GM18519 (cell line): Measurements from ENCODE around the gene DNAJC6.

Experiments
- ATAC-seq: cut with Tn5 transposase; IDR thresholded peaks from one replicate; pipeline ENCODE4 v1.9.1; 2021; ENCODE audit warnings: mild to moderate bottlenecking, moderate library complexity; ENCODE audit not compliant: unreplicated experiment, low FRiP score

The DNAJC6 gene

DNA sequence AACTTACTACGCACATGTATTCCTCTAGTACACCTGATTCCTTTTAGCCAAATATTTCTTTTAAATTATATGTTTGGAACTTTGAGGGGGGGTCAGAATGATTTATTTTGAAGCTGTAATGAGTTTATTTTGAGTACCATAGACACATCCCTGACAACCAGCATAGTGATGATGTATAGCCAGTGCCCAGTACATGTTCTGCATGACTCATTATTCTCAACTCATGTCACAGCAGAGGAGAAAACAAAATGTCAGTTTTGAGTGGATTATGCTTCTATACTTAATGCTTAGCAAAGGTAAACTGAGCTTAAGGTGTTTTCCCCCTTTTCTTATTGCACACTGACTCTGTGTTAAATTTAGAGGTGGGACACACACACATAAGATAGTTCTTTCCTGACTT, 88.7 kb downstream of the DNAJC6 start:
- ATAC-seq = no peak

DNA sequence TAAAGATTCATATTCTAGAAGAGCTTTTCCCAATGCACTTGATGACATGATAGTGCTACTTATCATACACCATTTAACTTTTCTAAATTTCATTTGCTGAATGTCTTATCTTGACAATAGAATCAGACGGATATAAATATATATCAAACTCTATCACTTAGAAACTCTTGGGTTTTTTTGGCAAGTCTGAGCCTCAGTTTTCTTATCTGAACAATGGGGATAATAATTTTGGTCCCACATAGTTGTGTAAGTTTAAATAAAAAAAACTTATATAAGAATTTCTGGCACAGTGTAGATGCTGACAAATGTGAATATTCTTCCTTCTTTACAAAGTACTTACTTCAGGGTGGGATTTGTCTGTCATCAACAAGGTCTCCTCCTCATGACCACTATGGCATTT, 89.7 kb downstream of the DNAJC6 start:
- ATAC-seq = no peak

DNA sequence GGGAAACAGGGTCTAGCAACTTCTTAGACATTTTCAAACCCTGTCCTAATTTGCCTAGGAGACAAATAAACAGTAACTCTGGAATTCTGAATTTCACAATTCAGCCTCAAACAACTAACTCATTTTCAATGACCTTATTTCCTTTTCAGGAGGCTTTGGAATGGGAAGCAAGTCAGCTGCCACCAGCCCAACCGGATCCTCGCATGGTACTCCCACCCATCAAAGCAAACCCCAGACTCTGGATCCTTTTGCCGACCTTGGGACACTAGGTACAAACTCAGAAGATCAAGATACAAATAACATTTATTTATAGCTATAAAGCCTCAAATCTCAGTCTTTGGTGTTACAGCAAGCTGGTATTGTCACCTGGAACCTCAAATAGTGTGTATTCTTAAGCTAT, 92.3 kb downstream of the DNAJC6 start:
- ATAC-seq = no peak

DNA sequence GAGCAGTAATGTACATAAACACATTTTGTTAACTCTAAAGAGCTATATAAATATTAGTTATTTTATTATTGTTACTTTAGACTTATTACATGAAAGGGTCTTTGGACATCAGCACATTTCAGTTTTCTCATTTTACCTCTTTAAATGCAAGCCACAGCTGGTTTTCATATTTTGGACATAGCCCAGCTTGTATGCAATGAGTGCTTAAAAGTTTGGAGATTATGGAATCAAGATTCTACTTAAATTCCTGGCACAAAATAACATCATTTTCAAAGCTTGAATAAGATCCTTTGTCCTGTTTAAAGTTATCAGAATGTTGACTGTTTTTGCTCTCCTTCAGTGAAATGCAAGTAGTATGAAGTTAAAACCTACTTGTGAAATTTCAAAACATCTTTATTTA, 95.6 kb downstream of the DNAJC6 start:
- ATAC-seq = no peak

DNA sequence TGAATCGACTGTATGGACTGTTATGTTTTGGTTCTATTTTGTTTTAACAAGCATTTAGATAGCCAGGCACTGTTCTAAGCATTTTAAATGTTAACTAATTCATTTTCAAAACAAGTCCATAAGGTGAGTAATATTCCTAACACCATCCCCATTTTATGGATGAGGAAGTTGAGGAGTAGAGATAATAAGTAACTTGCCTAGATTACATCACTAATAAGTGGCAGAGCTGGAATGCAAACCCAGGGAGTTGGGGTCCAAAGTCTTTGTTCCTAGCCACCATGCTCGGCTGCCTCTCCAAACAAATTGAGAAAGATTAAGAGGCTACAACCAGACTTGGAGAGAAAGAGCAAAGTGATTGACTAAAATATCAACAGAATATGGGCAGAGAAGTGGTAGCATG, 98.5 kb downstream of the DNAJC6 start:
- no peak for ATAC-seq

DNA sequence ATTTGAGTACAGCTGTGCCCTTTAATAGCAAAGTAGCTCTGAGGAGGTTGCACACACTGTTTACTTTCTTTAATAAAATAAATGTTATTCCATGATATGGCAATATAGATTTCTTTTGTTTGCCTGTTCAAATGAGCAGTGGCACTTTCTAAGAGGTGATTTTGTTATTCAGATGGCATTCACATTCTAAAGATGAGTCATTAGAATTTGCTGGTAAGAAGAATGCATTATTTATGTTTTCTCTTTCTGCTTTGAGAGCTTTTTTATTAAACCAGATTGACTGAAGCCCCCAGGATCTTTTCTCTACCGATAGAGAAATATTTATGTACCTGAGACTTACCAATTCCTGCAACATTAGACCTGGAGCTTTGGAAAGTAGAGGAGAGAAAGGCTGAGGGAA, 100.0 kb downstream of the DNAJC6 start:
- no peak for ATAC-seq

DNA sequence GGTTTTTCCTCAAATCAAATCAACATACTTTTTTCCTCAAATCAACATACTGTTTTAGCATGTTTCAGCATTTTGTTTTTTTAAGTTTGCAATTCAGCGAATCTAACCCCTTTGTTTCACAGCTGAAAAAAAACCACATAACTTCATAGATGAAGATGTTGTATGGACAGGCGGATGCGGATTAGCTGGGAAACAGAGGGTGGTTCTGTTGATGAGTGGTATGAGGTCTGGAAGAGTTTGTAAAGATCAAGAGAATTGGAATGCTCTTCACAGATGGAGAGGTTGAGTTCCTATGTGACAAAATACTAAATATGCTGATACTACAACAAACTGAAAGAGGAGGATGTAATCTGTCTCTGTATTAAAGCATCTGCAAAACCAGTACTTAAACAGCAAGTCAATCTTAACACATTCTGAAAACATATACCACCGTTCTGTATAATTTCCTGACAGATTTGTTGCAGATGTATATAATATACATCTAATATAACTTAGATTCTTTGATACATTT, 100.5 kb downstream of the DNAJC6 start:
- no peak for ATAC-seq

DNA sequence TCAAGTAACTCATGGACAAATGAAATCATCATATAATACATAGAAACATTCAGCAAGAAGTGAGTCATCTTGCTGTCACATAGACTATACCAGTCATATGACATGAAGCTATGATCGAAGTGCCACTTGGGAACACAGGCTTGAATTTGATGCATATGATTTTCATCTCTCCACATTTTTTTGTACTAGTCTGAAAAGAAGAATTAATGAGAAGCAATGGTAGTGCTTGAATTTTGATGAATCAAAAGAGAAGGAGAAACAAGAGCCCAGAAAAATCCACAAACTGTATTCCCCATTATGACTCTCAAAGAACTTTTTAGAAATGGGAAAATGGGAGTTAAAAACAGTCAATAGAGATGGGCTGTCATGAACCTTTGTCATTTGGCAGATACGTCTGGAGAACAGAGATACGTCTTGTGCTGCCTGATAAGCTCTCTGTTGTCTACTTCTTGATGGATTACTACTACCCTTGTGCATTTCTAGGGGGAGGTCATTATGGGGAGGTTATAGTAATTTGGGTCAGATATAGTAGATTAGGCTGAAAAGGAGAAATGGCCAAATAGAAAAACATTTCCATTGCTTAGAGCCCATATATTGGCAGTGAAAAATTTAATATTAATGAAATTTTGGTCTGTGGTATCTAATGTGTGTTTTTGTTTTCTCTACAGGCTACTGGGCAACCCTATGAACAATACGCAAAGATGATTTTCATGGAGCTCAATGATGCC, 103.1 kb downstream of the DNAJC6 start:
- ATAC-seq = no peak

DNA sequence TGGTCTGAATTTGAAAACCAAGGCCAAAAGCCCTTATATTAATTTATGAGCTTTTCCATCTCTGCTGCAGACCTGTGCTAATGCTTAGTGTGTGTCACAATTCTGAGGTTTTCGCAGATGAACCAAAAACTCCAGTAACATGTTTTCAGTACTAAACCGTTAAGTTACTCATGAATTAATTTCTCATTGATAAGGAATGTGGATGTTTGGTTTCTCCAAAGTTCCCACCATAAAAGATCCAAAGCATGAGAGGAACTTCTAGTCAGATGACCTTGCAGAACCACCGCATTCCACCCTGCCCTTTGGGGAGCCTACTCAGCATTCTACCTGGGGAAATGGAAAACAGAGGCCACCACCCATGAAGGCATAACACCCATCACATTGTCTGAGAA, 103.6 kb downstream of the DNAJC6 start:
- ATAC-seq = no peak

DNA sequence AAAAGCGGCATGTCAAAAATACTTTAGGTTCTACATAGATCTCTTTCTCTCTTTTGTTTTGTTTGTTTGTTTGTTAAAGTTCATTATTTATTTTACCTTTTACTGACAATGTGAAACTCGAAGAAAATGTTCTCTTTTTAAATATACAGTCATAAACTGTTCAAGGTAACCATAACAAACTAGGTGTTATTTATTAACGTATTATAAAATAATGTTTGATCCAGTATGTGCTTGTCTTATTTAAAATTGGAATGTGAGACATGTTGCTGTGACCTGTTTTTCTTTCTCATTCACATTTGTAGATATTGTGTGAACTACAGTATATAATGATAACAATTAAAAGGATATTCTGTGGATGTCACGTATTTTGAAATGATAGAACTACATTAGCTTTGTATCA, 105.2 kb downstream of the DNAJC6 start:
- no peak for ATAC-seq

DNA sequence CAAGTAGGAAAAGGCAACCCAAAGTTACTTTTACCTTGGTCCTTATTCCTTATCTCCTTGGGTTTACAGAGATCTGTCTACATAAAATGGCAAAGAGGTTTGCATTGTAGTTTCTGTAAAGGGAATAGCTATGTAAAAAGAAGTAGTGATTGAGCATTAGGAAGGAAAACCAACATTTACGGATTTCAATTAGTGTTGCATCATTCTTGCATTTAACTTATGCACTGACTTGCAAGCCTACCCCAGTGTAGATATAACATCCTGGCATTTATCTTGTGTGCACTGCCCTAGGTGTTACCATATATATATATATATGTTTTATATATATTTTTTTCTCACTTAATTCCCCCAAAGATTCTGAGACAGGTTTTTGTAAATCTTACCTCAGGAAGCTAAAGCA, 107.4 kb downstream of the DNAJC6 start:
- no peak for ATAC-seq

DNA sequence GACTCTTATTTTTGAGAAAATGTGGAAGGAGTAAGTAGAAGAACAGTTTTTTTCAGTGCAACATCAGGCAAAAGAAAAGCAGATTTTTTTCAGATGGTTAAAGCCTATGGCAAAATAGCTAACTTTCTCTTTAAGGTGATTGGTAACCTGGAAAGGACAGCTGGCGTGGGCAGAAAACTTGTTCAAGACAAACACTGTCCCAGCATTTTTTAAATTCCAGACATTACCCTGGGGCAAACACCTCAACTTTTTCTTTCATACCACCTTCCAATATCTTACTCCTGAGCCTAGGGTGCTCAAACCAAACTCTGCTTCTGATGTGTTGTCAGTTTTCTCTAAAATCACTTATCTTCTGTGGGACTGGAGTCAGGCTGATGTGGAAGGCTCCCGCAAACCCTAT, 108.4 kb downstream of the DNAJC6 start:
- no peak for ATAC-seq

DNA sequence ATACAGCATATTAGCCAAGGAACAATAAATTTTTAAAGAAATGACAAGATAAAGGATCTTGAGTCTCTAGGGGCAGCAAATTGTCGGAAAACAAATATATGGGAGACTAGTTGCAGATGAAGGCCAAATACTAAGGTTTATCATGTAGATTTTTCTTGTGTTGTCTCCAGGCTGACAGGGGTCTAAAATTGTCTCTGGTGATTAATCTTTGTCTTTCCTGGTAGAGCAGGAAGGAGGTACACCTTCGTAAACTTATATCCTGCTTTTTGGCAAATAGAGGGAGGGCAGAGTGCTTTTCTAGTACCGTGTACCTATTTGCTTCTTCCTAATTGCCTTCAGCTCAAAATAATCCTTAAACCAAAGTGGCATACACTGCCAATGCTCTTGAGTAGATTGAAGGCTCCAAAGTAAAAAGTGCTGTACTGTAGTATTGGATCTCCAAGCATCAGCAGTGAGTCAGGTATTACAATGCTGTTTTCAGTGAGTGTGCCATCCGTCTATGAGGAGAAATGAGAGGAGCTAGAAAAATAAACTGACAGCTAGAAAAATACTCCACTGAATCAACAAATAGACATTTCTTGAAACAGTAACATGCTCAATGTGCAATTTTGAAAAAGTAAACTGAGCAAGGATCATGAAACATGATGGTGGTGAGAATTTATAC, 109.3 kb downstream of the DNAJC6 start:
- ATAC-seq = no peak

DNA sequence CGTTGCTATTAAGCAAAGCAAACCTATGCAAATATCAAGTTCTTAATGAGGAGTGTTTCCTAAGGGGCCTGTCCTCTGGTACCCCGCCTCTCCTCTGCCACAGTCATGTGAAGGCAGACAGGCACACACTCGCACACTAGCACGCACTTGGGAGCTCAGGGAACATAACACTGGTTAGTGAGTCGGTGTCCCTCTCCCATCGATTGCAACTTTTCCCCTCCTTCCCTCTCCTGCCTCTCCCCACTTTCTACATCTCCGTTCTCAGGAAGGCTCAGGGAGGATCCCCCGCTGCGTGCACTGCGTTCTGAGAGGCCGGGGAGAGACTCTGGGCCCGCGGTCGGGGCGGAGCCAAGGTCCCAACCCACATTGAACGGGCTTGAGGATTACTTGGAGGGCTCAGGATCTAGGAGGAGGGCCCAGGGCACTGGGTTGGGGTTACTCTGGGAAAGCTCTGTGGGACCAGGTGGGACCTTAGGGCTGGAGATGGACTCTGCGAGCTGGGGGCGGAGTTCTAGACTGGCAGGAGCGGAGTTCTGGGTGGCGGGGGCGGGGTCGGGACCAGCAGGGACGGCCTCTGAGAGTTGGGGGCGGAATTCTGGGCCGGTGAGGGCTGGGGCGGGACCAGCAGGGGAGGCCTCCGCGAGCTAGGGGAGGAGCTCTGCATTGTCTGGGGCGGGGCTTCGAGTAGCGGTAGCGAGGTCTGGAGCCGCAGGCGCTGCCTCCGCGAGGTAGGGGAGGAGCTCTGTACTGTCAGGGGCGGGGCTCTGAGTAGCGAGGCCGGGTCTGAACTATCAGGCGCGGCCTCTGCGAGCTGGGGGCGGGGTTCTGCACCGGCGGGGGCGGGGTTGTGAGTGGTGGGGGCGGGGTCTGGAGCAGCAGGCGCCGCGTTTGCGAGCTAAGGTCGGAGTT, 110.6 kb downstream of the DNAJC6 start:
- peak; percentile 92 for ATAC-seq

DNA sequence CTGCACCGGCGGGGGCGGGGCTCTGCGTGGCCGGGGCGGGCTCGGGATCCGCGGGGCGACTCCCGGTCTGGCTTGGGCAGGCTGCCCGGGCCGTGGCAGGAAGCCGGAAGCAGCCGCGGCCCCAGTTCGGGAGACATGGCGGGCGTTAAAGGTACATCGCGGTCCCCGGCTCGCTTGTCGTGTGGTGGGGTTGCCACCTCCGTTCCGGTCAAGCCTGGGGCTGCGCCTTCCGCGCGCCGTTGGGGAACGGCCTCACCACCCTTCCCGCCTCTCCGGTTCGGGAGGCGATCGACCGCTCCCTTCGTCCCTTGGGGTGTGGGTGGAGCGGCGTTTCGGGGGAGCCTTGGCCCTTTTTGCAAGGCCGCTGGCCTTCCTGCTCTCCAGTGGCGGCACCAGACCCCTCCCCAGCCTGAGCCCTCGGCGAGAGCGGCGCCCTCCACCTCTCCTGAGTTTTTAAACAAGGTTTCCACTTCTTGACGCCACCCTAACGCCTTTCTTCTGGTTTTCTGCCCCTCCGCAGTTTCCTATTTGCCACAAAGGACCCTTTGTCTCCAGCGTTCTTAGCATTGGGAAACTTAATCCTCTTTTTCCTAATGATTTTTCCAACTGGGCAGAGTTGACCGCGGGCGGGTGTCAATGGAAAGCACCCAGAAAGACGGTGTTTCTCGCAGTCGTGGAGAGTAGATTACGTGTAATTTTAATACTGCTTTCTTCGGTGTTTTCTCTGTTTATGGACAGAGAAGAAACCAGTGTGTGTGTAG, 111.4 kb downstream of the DNAJC6 start, which contains the start of the genes LEPR and LEPROT:
Gene LEPR, plus strand, starts transcription at position 79 of the 761 bp plus-strand sequence. CDS start 144,898 bp downstream, outside the sequence.
Gene LEPROT, plus strand, starts transcription at position 79 of the 761 bp plus-strand sequence. Its CDS starts 57 bp downstream, at position 136.
- no peak for ATAC-seq

DNA sequence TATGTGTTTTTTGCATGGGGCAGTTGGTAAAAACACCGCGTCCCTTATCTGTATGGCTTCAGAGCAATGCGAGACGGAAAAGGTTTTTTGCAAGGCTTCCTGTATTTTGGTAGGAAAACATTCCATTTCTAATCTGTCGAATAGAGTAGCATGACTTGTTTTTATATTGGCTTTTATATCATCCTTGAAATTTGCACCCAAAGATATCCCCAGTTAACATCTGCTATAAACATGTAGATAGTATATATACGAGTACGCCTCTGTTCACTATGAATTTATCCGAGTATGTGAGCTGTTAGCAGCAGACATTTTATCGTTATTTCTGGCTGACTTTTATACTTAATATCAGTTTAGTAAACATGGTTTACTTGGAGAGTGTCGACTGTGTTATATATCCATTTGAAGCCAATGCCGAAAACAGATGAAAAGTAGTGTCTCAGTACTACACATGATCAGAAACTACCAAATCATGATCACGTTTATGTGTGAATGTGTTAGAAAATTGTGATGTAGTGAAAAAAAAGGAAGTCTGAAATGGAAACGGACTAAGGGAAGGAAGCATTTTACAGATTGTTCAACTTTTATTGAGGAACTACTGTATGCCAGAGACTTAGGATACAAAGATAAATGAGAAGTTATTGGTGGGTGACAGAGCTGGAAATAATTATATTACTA, 112.1 kb downstream of the DNAJC6 start:
- no peak for ATAC-seq

DNA sequence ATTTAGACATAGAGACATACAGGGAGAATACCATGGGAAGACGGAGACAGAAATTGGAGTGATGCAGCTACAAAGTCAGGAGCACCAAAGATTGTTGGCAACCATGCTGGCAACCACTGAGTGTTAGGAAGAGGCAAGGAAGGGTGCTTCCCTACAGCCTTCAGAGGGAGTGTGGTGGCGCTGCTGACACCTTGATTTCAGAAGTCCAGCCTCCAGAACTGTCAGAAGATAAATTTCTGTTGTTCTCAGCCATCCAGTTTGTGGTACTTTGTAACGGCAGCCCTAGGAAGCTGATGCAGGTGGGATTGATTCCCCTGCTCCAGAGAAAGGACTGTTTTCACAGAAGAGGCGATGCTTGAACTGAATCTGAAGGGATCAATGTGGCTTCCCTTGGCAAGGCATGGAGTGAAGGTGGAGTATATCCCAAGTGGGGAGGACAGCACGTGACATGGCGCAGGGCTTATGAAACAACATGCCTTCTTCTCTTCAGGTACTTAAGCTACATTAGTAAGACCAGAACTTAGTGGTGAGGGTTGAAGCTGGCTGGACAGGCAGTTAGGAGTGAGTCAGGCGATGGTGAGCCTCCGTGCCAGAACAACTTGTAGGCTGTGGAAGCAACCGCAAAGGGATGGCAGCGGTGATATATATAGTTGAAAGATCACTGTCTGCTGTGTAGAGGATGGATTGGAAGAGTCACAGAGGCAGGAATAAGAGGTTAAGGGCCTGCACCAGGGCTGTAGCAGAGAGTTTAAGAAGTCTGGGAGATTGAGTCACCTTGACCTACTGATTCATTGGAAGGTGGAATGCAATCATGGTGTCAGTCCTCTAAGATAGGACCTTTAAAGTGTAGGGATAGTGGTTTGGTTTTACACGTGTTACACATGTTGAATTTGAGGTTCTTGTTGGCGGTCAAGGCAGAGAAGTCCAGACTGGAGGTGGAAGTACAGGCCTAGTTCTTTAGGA, 113.2 kb downstream of the DNAJC6 start:
- ATAC-seq = no peak

DNA sequence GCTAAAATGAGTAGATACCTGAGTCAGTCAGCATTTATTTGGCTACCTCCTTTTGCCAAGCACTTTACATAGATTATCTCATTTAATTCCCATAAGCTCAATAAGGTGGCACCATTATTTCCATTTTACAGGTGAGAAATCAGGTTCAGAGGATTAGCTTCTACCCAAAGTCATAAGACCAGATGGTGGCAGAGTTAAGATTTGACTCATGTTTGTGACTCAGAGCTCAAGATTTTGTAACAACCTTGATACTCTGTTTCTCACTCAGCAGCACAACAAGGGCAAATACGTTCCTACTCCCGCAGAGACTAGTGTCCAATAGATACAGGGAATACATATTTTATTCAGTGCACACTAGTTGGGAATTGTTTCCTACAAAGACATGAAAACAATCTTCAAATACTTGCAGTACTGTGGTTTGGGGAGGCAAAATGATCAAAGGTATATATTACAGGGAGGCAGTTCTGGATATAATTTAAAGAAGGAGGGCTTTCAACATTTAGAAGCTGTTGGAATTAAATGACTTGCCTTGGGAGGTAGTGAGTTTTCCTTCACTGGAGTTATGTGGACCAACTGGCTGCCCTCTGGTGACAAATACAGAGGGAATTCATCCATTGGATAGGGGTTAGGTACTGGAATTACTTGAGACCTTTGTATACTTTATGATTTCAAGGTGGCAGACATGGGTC, 114.7 kb downstream of the DNAJC6 start:
- no peak for ATAC-seq
